ENCODE data around the gene SLC22A23.

DNA sequence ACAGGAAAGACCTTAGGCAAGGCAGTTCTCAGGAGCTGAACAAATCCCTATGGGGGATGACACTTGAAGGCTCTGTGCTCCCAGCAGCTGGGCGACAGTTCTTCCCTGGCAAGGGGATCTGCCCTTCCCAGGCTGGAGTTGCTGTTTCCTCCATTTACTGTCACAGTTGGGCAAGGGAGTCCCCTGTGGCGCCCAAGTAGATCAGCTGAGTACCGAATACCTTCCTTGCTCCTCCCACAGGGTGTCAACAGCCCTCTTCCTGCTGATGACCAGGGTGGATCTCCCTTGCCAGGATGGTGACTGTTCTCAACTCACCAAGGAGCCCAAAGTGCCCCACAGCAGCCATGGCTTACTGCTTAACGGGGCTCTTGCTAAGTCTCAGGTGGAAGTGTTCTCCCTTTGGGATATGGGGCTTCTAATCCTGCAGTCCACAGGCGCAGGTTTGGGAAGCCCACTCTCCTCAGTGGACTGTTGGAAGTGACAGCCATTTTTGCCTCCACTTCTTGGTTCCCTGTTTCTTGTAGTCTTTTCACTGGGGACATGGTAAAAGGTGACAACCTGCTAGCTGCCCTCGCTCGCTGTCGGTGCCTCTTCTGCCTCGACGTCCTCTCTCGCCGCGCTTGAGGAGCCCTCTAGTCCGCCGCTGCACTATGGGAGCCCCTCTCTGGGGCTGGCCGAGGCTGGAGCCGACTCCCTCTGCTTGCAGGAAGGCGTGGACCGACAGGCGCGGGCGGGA, 203.8 kb downstream of the SLC22A23 start:
- TF ChIP-seq, protein P1, sequence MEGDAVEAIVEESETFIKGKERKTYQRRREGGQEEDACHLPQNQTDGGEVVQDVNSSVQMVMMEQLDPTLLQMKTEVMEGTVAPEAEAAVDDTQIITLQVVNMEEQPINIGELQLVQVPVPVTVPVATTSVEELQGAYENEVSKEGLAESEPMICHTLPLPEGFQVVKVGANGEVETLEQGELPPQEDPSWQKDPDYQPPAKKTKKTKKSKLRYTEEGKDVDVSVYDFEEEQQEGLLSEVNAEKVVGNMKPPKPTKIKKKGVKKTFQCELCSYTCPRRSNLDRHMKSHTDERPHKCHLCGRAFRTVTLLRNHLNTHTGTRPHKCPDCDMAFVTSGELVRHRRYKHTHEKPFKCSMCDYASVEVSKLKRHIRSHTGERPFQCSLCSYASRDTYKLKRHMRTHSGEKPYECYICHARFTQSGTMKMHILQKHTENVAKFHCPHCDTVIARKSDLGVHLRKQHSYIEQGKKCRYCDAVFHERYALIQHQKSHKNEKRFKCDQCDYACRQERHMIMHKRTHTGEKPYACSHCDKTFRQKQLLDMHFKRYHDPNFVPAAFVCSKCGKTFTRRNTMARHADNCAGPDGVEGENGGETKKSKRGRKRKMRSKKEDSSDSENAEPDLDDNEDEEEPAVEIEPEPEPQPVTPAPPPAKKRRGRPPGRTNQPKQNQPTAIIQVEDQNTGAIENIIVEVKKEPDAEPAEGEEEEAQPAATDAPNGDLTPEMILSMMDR (IDR thresholded peaks at IDR 0.05; ENCODE audit: low read depth, low read length, poor library complexity, severe bottlenecking) = no peak
- no peak for TF ChIP-seq EZH2phosphoT487 (IDR thresholded peaks at IDR 0.05; ENCODE audit: borderline replicate concordance, low read length)

All from DOHH2 (cell line).